ENCODE results near the gene IL1B.

The IL1B gene

GRCh38 chr2:112876971-112877361, 40.4 kb upstream of the IL1B start:
- no peaks in the 10 kb centered on the region for H3K36me3 ChIP-seq (ENCODE audit: control insufficient read depth, insufficient read depth, low read length)
- no peak overlapping the region for H3K9ac ChIP-seq
- no peaks in the 10 kb centered on the region for H3K4me1 ChIP-seq
- TF ChIP-seq, protein P1, sequence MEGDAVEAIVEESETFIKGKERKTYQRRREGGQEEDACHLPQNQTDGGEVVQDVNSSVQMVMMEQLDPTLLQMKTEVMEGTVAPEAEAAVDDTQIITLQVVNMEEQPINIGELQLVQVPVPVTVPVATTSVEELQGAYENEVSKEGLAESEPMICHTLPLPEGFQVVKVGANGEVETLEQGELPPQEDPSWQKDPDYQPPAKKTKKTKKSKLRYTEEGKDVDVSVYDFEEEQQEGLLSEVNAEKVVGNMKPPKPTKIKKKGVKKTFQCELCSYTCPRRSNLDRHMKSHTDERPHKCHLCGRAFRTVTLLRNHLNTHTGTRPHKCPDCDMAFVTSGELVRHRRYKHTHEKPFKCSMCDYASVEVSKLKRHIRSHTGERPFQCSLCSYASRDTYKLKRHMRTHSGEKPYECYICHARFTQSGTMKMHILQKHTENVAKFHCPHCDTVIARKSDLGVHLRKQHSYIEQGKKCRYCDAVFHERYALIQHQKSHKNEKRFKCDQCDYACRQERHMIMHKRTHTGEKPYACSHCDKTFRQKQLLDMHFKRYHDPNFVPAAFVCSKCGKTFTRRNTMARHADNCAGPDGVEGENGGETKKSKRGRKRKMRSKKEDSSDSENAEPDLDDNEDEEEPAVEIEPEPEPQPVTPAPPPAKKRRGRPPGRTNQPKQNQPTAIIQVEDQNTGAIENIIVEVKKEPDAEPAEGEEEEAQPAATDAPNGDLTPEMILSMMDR (IDR thresholded peaks at IDR 0.05) = no peak
- no peak overlapping the region for H2AFZ ChIP-seq
- no peak overlapping the region for H3K4me2 ChIP-seq (ENCODE audit: low read length)
- no peaks in the 10 kb centered on the region for H3K79me2 ChIP-seq
- H3K27ac ChIP-seq = no peak overlapping the region
- no peak overlapping the region for H3K4me3 ChIP-seq (ENCODE audit: low read depth, low read length)
- H3K27me3 ChIP-seq (ENCODE audit: control insufficient read depth, insufficient read depth, low read length) = no peaks in the 10 kb centered on the region
- no peaks in the 10 kb centered on the region for H3K9me3 ChIP-seq (ENCODE audit: control insufficient read depth, low read length)

DNA sequence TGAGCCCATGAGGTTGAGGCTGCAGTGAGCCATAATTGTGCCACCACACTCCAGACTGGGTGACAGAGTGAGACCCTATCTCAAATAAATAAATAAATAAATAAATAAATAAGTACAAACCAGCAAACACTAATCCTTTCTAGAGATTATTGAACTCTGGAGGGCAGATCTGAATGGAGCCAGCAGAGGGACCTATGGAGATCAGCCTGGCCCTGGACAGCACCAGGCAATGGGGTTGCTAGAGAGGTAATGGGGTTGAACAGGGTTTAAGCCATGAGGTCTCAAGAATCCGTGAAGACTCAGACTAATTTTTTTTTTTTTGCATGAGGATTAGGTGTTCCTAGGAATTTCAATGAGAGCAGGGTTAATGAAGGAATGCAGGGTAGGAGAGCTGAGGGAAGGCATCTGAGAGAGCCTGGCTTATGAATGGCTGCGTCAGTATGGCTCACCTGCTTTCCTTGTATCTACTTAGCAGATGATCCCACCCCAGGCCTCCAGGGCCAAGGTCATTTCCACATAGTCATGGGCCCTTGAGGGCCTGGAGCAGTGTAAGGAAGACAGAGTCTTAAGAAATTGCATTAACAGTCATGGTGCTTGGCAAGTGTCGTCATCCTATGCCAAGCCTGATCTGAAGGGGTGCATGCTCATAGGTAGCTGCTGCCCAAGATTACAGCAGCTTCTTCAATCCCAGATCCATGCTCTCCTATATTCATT, 39.8 kb upstream of the IL1B start:
- Histone ChIP-seq H3K36me3 (ENCODE audit: control insufficient read depth, insufficient read depth, low read length) (no peaks in the 10 kb centered on the region), H3K4me3 (ENCODE audit: low read depth, low read length) (no peak overlapping the region), H3K9me3 (ENCODE audit: control insufficient read depth, low read length) (no peaks in the 10 kb centered on the region), H3K4me1 (no peaks in the 10 kb centered on the region), H3K27me3 (ENCODE audit: control insufficient read depth, insufficient read depth, low read length) (no peaks in the 10 kb centered on the region), H3K79me2 (no peaks in the 10 kb centered on the region), H2AFZ (no peak overlapping the region), H3K27ac (no peak overlapping the region), H3K9ac (no peak overlapping the region), H3K4me2 (ENCODE audit: low read length) (no peak overlapping the region)
- TF ChIP-seq, protein P1 (IDR thresholded peaks at IDR 0.05) = no peak

DNA sequence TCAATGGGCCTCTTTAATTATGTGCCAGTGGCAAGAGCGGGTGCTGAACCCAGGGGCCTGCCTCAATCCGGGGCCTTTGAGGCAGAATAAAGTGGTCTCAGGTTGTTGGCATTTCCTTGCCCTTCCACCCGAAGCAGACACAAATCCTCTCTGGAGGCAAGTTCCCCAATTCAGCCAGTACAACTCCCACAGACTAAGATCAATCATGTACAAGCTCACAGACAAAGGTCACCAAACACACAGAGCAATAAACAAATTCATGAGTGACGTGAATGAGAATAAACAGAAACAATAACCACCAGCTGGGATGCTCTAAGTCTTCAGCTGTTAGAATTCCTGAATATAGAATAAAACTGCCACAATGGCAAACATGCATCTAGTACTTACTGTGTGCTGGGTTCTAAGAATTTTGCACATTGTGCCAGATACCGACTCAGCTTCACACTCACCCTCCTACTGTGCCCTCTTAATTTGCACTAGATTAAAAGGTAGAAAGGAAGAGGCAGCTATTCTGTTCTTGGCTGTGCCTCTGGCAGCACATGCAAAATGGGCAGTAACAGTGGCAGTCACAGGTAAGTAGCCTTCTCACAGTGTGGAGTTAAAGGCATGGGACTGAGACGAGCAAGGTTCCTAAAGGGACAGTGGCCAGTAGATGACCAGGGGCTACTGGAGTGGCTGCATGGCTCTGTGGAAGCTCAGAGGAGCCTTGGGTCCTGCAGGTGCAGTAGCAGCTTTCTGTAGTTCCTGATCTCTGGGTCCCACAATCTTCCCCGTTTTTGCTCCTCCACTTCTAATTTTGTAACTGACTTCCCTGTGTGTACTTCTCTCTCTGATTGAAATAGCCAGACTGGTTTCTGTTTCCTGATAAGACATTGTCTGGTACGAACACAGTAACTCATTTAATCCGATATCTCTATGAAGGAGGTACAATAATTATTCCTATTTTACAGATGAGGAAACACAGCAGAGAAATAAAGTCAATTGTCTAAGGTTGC, 34.6 kb upstream of the IL1B start:
- TF ChIP-seq, protein P1 (IDR thresholded peaks at IDR 0.05) = no peak
- no peaks in the 10 kb centered on the region for H3K79me2 ChIP-seq
- H3K9me3 ChIP-seq (ENCODE audit: control insufficient read depth, low read length) = no peaks in the 10 kb centered on the region
- no peaks in the 10 kb centered on the region for H3K4me1 ChIP-seq
- H3K9ac ChIP-seq = no peak overlapping the region
- no peak overlapping the region for H3K4me2 ChIP-seq (ENCODE audit: low read length)
- H2AFZ ChIP-seq = no peak overlapping the region
- H3K27me3 ChIP-seq (ENCODE audit: control insufficient read depth, insufficient read depth, low read length) = no peaks in the 10 kb centered on the region
- no peak overlapping the region for H3K4me3 ChIP-seq (ENCODE audit: low read depth, low read length)
- H3K36me3 ChIP-seq (ENCODE audit: control insufficient read depth, insufficient read depth, low read length) = no peaks in the 10 kb centered on the region
- no peak overlapping the region for H3K27ac ChIP-seq

DNA sequence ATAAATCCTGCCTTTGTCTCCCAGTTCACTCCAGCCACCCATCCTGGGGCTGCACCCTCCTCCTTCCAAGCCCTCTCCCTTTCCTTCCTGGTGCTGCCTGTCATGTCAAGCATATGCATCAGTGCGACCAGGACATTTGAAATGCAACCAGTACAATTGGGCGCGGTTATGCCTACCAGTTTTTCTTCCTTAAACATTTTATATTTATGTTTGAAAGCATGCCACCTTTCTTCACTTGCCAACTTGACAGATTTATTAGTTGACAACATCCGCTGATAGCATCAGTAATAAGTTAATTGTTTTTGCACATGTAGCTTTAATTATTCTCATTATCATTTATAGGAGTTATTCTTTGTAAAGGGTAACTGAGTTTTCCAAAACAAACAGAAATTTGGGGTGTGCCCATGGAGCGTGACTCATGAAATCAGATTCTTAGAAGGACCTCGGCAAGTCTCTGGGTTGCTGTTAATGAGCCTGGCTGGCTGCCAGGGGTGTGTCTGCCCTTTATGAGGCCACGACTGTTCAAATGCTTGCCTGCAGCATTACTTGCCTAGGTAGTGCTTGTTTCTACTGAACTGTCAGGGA, 32.8 kb upstream of the IL1B start:
- Histone ChIP-seq H3K4me3 (ENCODE audit: low read depth, low read length) (no peak overlapping the region), H3K36me3 (ENCODE audit: control insufficient read depth, insufficient read depth, low read length) (no peaks in the 10 kb centered on the region), H3K27me3 (ENCODE audit: control insufficient read depth, insufficient read depth, low read length) (no peaks in the 10 kb centered on the region), H3K9ac (no peak overlapping the region), H3K79me2 (no peaks in the 10 kb centered on the region), H3K4me2 (ENCODE audit: low read length) (no peak overlapping the region), H3K27ac (no peak overlapping the region), H2AFZ (no peak overlapping the region), H3K4me1 (no peaks in the 10 kb centered on the region), H3K9me3 (ENCODE audit: control insufficient read depth, low read length) (no peaks in the 10 kb centered on the region)
- TF ChIP-seq, protein P1 (IDR thresholded peaks at IDR 0.05) = no peak
